ENCODE measurements around the gene LYPD6B. TPM values are rescaled to one million over a fixed set of nuclear protein-coding genes. Genes with fewer than 3 reads are reported as not detected.
"Not testable (repeated sequence)": the region's sequence is repeated elsewhere in the genome, so short reads cannot be mapped to it uniquely, and the experiment has no call there.

LYPD6B gene
- total RNA-seq, 4 donors from 2014 or later, result 70.2 to 96.6 (median 74.2) TPM

- intact Hi-C loops (cut with DNase I; ENCODE audit: low total_unique reads), result no loop called here
- no peak for DNase-seq (ENCODE audit: low spot score in 2 of 2)
- TF ChIP-seq CTCF (IDR thresholded peaks at IDR 0.05), result no peak
- TF ChIP-seq POLR2A (IDR thresholded peaks at IDR 0.05), result no peak
- WGBS, 2 donors, result 67 to 80% methylated on average over 3 of the region's 3 CpGs
- no peak overlapping the region for H3K4me3 ChIP-seq (ENCODE audit: low read depth, poor library complexity, severe bottlenecking)
Observed at GRCh38 chr2:149246186-149246585, 207.7 kb downstream of the LYPD6B start.

GRCh38 chr2:149251436-149251835 lies 212.9 kb downstream of the LYPD6B start:
- intact Hi-C loops (cut with DNase I; ENCODE audit: low total_unique reads); H3K4me3 ChIP-seq (ENCODE audit: low read depth, poor library complexity, severe bottlenecking); DNase-seq (ENCODE audit: low spot score in 2 of 2): not testable (repeated sequence)
- WGBS, 2 donors, result 89% methylated on average over 3 of the region's 3 CpGs

GRCh38 chr2:149256877-149257276 lies 218.4 kb downstream of the LYPD6B start:
- DNase-seq (ENCODE audit: low spot score in 2 of 2); H3K4me3 ChIP-seq (ENCODE audit: low read depth, poor library complexity, severe bottlenecking); intact Hi-C loops (cut with DNase I; ENCODE audit: low total_unique reads): not testable (repeated sequence)
- 74 to 100% methylated on average over 3 of the region's 3 CpGs for WGBS, 2 donors

GRCh38 chr2:149258531-149258930 lies 220.0 kb downstream of the LYPD6B start:
- TF ChIP-seq POLR2A (IDR thresholded peaks at IDR 0.05) (no peak), CTCF (IDR thresholded peaks at IDR 0.05) (no peak)

GRCh38 chr2:149259136-149259535 lies 220.6 kb downstream of the LYPD6B start:
- intact Hi-C loops (cut with DNase I; ENCODE audit: low total_unique reads), result no loop called here
- WGBS, 2 donors, result 89 to 93% methylated on average over 4 of the region's 4 CpGs

More at GRCh38 chr2:149258531-149258930, 220.0 kb downstream of the LYPD6B start:
- no peak overlapping the region for H3K4me3 ChIP-seq (ENCODE audit: low read depth, poor library complexity, severe bottlenecking)
- no peak for DNase-seq (ENCODE audit: low spot score in 2 of 2)
- intact Hi-C loops (cut with DNase I; ENCODE audit: low total_unique reads), result no loop called here

GRCh38 chr2:149261692-149262091 lies 223.2 kb downstream of the LYPD6B start:
- intact Hi-C loops (cut with DNase I; ENCODE audit: low total_unique reads), result no loop called here
- TF ChIP-seq POLR2A (IDR thresholded peaks at IDR 0.05), result no peak
- no peak for DNase-seq (ENCODE audit: low spot score in 2 of 2)
- no peak overlapping the region for H3K4me3 ChIP-seq (ENCODE audit: low read depth, poor library complexity, severe bottlenecking)
- 50 to 64% methylated on average over 3 of the region's 3 CpGs for WGBS, 2 donors

More at GRCh38 chr2:149259136-149259535, 220.6 kb downstream of the LYPD6B start:
- DNase-seq (ENCODE audit: low spot score in 2 of 2), result no peak
- no peak for TF ChIP-seq CTCF (IDR thresholded peaks at IDR 0.05)
- no peak overlapping the region for H3K4me3 ChIP-seq (ENCODE audit: low read depth, poor library complexity, severe bottlenecking)

Other genes starting within 250 kb of the LYPD6B start
- 1 to 10 TPM in 3 of 4 donors, under 1 TPM in 1; 0.99 to 1.9 (median 1.3) TPM for gene KIF5C, start 163.5 kb upstream of the LYPD6B start, total RNA-seq

Measured in lower leg skin (tissue), 4 donors.